ENCODE data around the gene CTBP2. TPM values are rescaled to one million over a fixed set of nuclear protein-coding genes. Genes with fewer than 3 reads are reported as not detected.
"Not testable (repeated sequence)": the region's sequence is repeated elsewhere in the genome, so short reads cannot be mapped to it uniquely, and the experiment has no call there.

CTBP2 gene
- total RNA-seq, 2 experiments from 2014 or later: 0.40 TPM; not detected in 1

DNA sequence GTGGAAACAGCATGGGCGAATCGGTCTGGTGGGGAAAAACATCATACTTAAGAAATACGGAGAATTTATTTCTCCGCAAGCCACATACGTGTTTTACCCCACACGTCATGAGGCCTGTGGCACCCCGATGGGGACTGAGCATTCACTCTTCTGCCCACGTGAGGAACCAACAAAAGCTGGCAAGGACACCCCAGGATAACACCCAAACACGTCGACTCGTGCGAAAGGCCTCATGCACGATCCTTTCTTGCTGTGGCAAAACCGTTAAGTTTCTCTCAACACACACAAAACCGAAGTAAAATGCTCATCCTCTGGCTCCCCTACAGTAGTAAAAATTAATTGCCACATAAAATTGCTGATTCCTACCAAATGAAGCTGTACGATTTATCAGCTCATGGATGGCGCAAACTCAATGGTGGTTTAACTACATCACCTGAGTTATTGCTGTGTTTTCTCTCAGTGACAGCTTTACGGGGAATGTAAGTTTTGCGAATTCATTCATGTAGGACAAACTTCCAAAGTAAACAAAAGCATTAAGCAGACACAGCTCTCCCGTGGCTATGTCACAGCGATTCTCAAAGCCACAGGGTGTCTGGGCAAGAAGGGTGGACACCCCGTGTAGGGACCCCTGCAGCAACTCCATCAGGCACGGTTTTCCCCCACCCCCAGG lies 97.0 kb downstream of the CTBP2 start:
- peaks cover 17% of the 10 kb centered on the region for H3K4me1 Mint-ChIP-seq
- ChIA-PET POLR2A (no interaction called here), CTCF (interaction anchor here (1.8 kb wide), 1 partner anchor 15 kb away, joined by 5 read pairs; no protein-coding TSS in a partner anchor)
- H3K27ac Mint-ChIP-seq: no peak overlapping the region
- H3K27me3 Mint-ChIP-seq: peaks cover 17% of the 10 kb centered on the region
- no peak overlapping the region for H3K4me3 Mint-ChIP-seq
- H3K9me3 Mint-ChIP-seq: no peaks in the 10 kb centered on the region
- no peaks in the 10 kb centered on the region for H3K36me3 Mint-ChIP-seq (ENCODE audit: low read depth)
- no peak for DNase-seq

DNA sequence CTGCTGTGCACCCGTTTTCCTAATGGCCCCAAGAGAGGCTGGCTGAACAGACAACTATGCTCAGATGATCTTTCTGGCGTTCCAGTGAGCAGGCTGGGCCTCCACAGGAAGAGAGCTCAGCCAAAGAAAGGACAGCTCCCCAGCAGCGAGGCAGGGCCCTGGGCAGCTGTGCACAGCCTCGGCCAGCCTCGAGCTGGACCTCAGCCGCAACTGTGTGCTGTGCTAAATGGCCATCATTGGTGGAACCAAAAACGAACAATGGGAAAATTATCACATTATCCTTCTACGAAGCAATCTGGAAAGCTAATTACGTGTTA lies 97.5 kb downstream of the CTBP2 start:
- Mint-ChIP-seq H3K4me1 (peaks cover 17% of the 10 kb centered on the region), H3K4me3 (no peak overlapping the region), H3K9me3 (no peaks in the 10 kb centered on the region), H3K36me3 (ENCODE audit: low read depth) (no peaks in the 10 kb centered on the region), H3K27ac (no peak overlapping the region), H3K27me3 (peaks cover 18% of the 10 kb centered on the region)
- ChIA-PET POLR2A (no interaction called here), CTCF (interaction anchor here (1.8 kb wide), 1 partner anchor 15 kb away, joined by 5 read pairs; no protein-coding TSS in a partner anchor)
- DNase-seq: no peak

DNA sequence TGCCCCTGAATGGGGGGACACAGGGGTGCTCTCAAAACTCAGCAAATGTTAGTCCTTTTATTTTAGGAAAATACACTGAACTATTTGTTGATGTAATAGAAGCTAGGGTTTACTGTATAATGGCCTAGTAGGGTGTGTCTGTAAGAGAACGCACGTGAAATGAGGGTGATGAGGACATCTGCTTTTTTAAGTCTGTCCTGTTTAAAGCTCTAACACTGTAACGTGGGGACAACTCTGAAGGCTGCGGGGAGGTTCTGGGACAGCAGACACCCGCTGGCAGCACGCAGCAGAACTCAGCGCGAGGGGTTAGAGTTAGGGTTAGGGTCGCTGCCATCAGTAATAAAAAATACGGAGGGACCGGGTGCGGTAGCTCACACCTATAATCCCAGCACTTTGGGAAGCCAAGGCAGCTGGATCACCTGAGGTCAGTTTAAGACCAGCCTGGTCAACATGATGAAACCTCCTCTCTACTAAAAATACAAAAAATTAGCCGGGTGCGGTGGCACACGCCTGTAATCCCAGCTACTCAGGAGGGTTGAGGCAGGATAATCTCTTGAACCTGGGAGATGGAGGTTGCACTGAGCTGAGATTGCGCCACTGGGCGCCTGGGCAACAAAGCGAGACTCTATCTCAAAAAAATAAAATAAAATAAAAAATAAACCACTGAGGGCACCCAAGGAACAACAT lies 98.0 kb downstream of the CTBP2 start:
- H3K27me3 Mint-ChIP-seq: peaks cover 18% of the 10 kb centered on the region

DNA sequence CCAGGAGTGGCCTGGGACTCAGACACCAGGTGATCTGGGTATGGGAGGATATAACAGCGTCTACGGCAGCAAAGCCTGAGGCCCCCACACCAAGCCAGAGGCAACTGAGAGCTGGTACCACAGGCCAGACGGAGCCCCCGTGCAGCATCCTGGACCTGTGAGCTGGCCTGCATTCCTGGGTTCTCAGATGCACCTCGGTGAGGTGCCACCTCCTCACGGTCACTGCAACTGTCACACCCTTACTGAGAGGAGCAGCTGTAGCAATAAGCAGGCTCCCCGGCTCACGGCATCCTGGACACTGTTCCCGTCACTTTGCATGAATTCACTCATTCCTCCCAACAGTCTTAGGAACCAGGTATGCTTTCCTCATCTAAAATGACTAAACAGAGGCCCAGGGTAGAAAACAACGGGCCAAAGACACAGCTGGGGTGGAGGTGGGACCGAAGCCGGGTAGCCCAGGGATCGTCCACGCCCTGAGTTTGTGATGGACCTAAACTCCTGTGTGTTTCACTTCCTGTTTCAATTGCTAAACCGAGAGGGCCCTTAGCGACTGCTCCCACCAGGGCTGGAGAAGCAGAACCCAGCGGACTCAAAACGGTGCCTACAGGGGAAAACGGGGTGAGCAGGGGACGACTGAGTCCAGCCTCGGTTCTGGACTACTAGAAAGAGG lies 98.7 kb downstream of the CTBP2 start:
- ChIA-PET CTCF (interaction anchor here (1.8 kb wide), 1 partner anchor 14 kb away, joined by 5 read pairs; no protein-coding TSS in a partner anchor), POLR2A (no interaction called here)
- Mint-ChIP-seq H3K27me3 (peaks cover 18% of the 10 kb centered on the region), H3K36me3 (ENCODE audit: low read depth) (no peaks in the 10 kb centered on the region), H3K27ac (no peak overlapping the region), H3K4me1 (peaks cover 17% of the 10 kb centered on the region), H3K9me3 (no peaks in the 10 kb centered on the region), H3K4me3 (no peak overlapping the region)
- no peak for DNase-seq

More for the DNA sequence above, 98.0 kb downstream of the CTBP2 start:
- H3K4me1 Mint-ChIP-seq: peaks cover 17% of the 10 kb centered on the region
- H3K36me3 Mint-ChIP-seq (ENCODE audit: low read depth): no peaks in the 10 kb centered on the region
- CTCF ChIA-PET: interaction anchor here (1.8 kb wide), 1 partner anchor 14 kb away, joined by 5 read pairs; no protein-coding TSS in a partner anchor
- no peak for DNase-seq
- H3K4me3 Mint-ChIP-seq: no peak overlapping the region
- POLR2A ChIA-PET: no interaction called here
- H3K9me3 Mint-ChIP-seq: no peaks in the 10 kb centered on the region
- no peak overlapping the region for H3K27ac Mint-ChIP-seq

DNA sequence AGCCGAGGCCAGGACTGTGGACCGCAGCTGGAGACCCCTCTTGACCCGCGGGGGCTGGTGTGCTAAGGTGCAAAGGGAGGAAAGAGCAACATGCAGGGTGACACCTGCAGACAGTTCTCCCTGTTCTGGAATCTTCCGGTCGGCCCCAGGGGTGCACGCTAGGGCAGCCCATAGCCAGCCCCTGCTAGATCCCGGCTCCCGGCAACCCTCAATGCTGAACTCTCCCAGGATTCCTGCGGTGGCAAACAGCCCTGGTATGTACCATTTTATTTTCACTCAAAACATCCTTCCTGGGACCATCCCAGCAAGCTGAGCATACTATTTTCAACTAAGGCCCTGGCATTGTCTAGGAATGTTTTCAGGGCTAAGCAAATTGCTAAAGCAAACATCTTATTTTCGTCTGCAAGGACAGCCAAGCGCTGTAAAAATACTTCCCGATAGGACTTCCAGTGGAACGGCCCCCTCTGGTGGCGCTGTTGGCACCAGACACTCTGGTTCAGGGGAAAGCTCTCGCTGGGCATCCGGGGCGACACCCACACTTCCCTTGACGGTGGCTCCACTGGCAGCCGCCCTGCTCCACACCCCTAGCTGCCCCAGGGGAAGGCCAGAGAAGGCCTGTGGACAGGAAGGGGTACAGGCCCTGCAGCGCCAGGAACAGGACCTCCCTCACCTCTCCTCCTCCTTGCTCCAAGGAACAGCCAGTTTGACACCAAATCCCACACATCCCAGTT lies 99.4 kb downstream of the CTBP2 start:
- DNase-seq: peak; percentile 44
- Mint-ChIP-seq H3K27ac (no peak overlapping the region), H3K27me3 (peaks cover 16% of the 10 kb centered on the region), H3K4me1 (peaks cover 17% of the 10 kb centered on the region), H3K9me3 (no peaks in the 10 kb centered on the region), H3K36me3 (ENCODE audit: low read depth) (no peaks in the 10 kb centered on the region), H3K4me3 (no peak overlapping the region)
- ChIA-PET CTCF (no interaction called here), POLR2A (no interaction called here)

DNA sequence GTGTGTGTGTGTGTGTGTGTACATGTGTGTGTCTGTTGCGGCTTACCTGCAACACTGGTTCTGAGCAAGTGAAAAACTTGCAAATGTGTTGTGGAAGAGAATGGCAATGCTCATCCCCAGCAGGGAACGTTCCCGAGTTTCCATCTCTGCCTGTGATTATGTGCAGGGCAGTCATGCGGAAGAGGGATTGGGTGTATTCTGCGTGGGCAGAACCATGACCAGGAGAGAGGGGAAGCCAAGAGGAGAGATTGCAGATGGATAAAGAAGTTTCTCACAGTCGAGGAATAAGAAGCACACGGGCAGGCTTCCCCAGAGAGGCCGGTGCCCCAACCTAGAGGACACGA lies 99.9 kb downstream of the CTBP2 start:
- POLR2A ChIA-PET: no interaction called here
- Mint-ChIP-seq H3K27ac (no peak overlapping the region), H3K4me3 (no peak overlapping the region), H3K27me3 (peaks cover 15% of the 10 kb centered on the region), H3K4me1 (peaks cover 16% of the 10 kb centered on the region), H3K36me3 (ENCODE audit: low read depth) (no peaks in the 10 kb centered on the region), H3K9me3 (no peaks in the 10 kb centered on the region)
- CTCF ChIA-PET: no interaction called here
- DNase-seq: no peak

DNA sequence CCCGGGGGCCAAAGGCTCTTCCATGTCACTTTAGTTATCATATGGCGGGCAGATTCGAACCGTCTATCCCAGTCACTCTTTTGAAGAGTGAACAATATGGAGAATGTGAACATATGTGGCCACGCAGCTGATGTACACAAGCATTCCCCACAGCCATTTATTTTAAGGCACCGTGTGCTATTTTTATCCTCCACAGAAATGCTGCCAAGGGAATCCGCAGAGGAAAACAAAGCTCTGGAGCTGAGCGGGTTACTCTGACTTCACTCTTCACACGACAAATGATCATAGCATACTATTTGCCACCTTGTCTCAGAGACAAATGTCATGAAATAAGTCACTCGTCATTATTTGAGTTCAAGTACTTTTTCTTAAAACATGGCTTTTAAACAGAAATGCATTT lies 100.3 kb downstream of the CTBP2 start:
- no peak overlapping the region for H3K27ac Mint-ChIP-seq
- no peak overlapping the region for H3K4me3 Mint-ChIP-seq
- H3K9me3 Mint-ChIP-seq: no peaks in the 10 kb centered on the region
- peaks cover 12% of the 10 kb centered on the region for H3K4me1 Mint-ChIP-seq
- CTCF ChIA-PET: no interaction called here
- H3K36me3 Mint-ChIP-seq (ENCODE audit: low read depth): no peaks in the 10 kb centered on the region
- no peak for DNase-seq
- peaks cover 14% of the 10 kb centered on the region for H3K27me3 Mint-ChIP-seq
- POLR2A ChIA-PET: no interaction called here

DNA sequence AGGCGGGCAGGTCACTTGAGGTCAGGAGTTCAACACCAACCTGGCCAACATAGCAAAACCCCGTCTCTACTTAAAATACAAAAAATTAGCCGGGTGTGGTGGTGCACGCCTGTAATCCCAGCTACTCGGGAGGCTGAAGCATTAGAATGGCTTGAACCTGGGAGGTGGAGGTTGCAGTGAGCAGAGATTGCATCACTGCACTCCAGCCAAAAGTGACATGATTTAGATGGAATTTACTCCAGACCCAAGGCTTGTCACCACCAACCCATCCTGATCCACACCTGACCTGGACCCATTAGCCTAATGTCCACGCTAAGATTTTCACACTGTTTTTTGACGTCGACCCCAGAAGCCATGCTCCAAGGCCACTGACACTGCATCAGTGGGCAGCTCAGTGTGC lies 101.0 kb downstream of the CTBP2 start:
- H3K4me3 Mint-ChIP-seq; H3K9me3 Mint-ChIP-seq; H3K4me1 Mint-ChIP-seq; H3K36me3 Mint-ChIP-seq (ENCODE audit: low read depth); H3K27ac Mint-ChIP-seq; DNase-seq; POLR2A ChIA-PET; CTCF ChIA-PET: not testable (repeated sequence)
- H3K27me3 Mint-ChIP-seq: peaks cover 12% of the 10 kb centered on the region

DNA sequence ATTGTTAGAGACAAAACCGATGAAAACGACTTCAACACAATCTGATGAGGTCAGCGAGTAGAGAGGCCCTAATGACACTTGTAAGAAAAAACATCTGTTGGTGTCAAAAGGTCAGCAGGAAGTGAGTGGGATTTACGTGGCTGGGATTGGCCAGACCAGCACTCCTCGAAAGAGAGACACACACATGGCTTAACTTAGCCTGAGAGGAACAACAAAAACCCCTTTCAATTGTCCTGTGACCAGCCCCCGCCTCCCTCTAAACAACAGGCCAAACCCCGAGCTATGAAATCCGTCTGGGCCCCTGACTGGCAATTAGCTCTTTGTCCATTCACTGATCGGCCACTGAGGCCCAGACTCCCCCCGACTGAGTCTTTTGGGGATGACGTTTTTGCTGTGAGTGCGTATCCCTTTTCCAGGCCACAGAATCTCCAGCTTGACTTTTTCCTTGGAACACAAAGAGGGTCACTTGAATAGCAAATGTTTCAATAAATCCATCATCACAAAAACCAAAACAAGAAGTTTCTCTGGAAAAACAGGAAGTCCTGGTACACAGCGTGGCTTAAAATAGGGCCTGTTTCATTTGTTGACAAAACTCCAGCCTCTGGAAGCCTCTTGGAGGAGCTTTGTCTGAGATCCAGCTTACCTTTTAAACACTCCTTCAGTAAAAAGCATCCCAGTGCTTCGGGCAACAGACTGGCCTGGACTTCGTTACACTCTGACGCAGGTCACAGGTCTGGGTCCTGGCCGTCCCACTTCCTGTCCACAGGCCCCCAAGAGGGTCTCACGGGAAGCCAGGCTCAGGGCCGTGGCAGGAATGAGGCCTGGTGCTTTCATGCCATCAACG lies 103.0 kb downstream of the CTBP2 start:
- Mint-ChIP-seq H3K4me3 (no peak overlapping the region), H3K27me3 (peaks cover 6% of the 10 kb centered on the region), H3K9me3 (no peaks in the 10 kb centered on the region), H3K27ac (no peak overlapping the region), H3K4me1 (no peaks in the 10 kb centered on the region), H3K36me3 (ENCODE audit: low read depth) (no peaks in the 10 kb centered on the region)
- POLR2A ChIA-PET: no interaction called here
- CTCF ChIA-PET: interaction anchor here (0.5 to 1.7 kb wide), 2 partner anchors 20 to 674 kb away, joined by 3 to 4 read pairs; no protein-coding TSS in a partner anchor
- no peak for DNase-seq

DNA sequence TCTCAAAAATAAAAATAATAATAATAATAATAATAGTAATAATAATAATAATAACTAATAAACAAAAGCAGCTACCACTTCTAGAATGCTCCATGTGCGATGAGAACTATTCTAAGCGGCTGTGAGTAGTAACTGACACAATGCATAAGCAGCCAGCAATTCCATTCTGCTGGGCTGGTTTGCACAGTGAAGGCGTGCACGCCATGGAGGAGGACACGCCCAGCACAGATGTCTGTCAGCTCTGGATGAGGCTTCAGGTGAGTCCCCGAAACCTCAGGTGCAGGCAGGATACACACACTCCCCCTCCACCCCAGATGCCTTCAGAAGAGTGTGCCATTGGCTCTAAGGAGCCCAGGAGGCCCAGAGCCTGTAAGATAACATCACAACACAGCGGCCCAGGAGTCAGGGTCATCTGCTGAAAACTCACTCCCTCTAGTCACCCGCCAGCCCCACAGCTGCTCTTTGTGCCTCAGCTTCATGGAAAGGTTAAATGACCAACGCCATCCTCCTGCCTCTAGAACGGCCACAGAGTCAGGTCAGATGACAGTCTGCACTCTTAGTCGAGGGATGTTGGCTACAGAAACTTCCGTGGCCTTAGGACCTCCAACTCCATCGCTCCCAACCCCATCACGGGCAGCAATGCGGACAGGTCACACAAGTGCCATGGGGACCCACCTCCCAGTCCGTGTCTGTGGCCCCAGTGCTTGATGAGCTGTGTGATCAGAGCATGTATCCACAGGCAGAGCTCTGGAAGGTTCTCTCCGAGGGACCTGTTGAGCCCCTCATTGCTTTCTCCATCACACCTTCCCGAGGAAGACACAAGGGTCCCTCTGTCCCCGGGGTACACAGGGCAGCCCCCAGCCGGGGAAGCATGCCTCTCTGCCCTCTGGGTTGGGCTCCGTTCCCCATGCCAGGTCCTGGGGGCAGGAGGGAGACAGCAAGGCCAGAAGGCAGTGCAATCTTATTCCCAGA lies 103.9 kb downstream of the CTBP2 start:
- CTCF ChIA-PET: interaction anchor here (0.5 to 1.7 kb wide), 3 partner anchors 19 to 673 kb away, joined by 3 to 4 read pairs (median 3); no protein-coding TSS in a partner anchor
- Mint-ChIP-seq H3K4me1 (no peaks in the 10 kb centered on the region), H3K4me3 (no peak overlapping the region), H3K27ac (no peak overlapping the region), H3K36me3 (ENCODE audit: low read depth) (no peaks in the 10 kb centered on the region), H3K27me3 (peaks cover 6% of the 10 kb centered on the region), H3K9me3 (no peaks in the 10 kb centered on the region)
- no peak for DNase-seq
- POLR2A ChIA-PET: no interaction called here

DNA sequence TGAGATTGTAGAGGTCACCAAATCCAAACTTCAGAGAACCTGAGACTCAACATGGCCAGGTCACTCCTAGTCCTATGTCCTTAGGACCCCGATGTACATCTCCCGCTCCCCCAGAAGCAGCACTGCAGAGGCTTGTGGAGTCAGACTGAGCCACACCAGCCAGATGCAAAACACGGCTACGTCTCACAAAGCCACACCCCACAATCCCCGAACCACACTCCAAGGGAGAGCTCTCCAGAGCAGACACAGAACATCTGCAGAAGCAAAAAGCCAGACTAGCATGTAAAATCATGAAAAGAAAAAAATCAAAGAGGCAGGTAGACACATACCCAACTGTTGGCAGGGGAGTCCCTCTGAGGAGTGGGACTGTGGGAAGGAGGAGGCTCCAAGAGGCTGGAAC lies 104.9 kb downstream of the CTBP2 start:
- Mint-ChIP-seq H3K27ac (no peak overlapping the region), H3K4me1 (no peaks in the 10 kb centered on the region), H3K36me3 (ENCODE audit: low read depth) (no peaks in the 10 kb centered on the region), H3K27me3 (peaks cover 5% of the 10 kb centered on the region), H3K9me3 (no peaks in the 10 kb centered on the region), H3K4me3 (no peak overlapping the region)
- POLR2A ChIA-PET: no interaction called here
- CTCF ChIA-PET: interaction anchor here (1.1 kb wide), 1 partner anchor 19 kb away, joined by 3 read pairs; no protein-coding TSS in a partner anchor
- DNase-seq: no peak

All from activated CD4-positive, alpha-beta T cell treated with anti-CD3 and anti-CD28 coated beads, Interleukin-2, amount 10 ng/mL, durations not matched to agents 7 days and 5 days (primary cell).